Suprapubic skin (tissue), 4 donors: ENCODE results near the gene ROBO3.

ENCODE experiments used
- POLR2A ChIP-seq, 2 donors: fragments of 450-650 bp; IDR thresholded peaks; one replicate each; pipeline ENCODE4 v1.6.1; 2017; ENCODE audit warnings: antibody characterized with exemption in 2 of 2, mild to moderate bottlenecking in 2 of 2, moderate library complexity in 2 of 2
- POLR2AphosphoS5 ChIP-seq, 3 donors: sonication (generic); formaldehyde crosslinking; IDR thresholded peaks; one replicate each; pipeline ENCODE4 v1.6.1; 2017; ENCODE audit warnings: antibody characterized with exemption in 3 of 3
- TF ChIP-seq, protein P1 (sequence below), 2 donors: fragments of 200-600 bp in 1 of 2; fragments of 450-650 bp in 1 of 2; sonication (generic) in 1 of 2; IDR thresholded peaks; one replicate each; pipeline ENCODE4 v1.5.1; 2016 to 2019; ENCODE audit warnings: antibody characterized with exemption in 2 of 2, mild to moderate bottlenecking in 1 of 2, moderate library complexity in 1 of 2

DNA sequence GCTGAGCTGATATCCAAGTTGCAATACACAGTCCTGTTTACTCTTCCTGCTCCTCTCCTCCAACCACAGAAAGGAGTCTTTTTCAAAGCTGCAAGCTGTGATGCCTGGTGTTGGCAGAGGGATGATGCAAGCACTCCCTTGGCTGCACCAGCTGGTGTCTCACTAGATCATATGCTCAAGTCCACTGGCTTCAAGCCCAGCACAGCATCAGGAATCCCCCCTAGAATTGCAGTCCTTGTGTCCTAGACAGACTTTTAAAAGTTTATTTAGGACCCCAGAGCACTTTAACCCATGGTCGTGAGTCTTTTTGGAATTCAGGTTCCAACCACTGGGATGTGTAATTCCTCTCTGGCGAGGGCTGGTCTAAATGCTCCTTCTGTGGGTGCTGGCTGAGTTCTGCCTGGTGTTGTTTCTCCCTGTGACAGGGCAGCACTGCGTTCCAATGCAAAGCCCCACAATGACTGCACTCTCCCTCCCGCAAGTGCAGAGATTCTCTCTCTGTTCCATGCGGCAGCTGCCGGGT, 51.9 kb downstream of the ROBO3 start:
- no peak for TF ChIP-seq POLR2A (IDR thresholded peaks at IDR 0.05)
- TF ChIP-seq POLR2AphosphoS5 (IDR thresholded peaks at IDR 0.05) = no peak
- TF ChIP-seq, protein P1, sequence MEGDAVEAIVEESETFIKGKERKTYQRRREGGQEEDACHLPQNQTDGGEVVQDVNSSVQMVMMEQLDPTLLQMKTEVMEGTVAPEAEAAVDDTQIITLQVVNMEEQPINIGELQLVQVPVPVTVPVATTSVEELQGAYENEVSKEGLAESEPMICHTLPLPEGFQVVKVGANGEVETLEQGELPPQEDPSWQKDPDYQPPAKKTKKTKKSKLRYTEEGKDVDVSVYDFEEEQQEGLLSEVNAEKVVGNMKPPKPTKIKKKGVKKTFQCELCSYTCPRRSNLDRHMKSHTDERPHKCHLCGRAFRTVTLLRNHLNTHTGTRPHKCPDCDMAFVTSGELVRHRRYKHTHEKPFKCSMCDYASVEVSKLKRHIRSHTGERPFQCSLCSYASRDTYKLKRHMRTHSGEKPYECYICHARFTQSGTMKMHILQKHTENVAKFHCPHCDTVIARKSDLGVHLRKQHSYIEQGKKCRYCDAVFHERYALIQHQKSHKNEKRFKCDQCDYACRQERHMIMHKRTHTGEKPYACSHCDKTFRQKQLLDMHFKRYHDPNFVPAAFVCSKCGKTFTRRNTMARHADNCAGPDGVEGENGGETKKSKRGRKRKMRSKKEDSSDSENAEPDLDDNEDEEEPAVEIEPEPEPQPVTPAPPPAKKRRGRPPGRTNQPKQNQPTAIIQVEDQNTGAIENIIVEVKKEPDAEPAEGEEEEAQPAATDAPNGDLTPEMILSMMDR (IDR thresholded peaks at IDR 0.05) = no peak
